GM12878 (cell line): ENCODE results near the gene POLE4. TPM values are rescaled to one million over a fixed set of nuclear protein-coding genes. Genes with fewer than 3 reads are reported as not detected.

ENCODE experiments used
- ATAC-seq: fragments of 200-7000 bp; cut with Tn5 transposase; 3 replicates; pipeline ENCODE4 v1.9.1; 2020; ENCODE audit warnings: mild to moderate bottlenecking, moderate library complexity
- BruUV-seq: library from RNA; stranded (reverse); fragments of 400-500 nt; replicated peaks from 2 replicates; lab custom pipeline; 2021; lab: Mats Ljungman, UMichigan
- CTCF ChIA-PET: fragments of 300-600 bp; sonication (Branson Sonifier 250); formaldehyde crosslinking; extraction: SDS; loops from one replicate; lab custom pipeline; 2021; ENCODE audit warnings: inconsistent platforms; lab: Yijun Ruan, JAX
- POLR2A ChIA-PET: fragments of 350-600 bp; formaldehyde crosslinking; extraction: SDS; loops from one replicate; lab custom pipeline; 2021; ENCODE audit warnings: inconsistent platforms; lab: Charles Lee
- RAD21 ChIA-PET: fragments of 300-600 bp; sonication (Branson Sonifier 250); formaldehyde crosslinking; loops from one replicate; lab custom pipeline; 2023; ENCODE audit warnings: antibody characterized with exemption; ENCODE audit not compliant: unreplicated experiment; lab: Charles Lee
- SMC1A ChIA-PET: fragments of 300-600 bp; sonication (Branson Sonifier 250); formaldehyde crosslinking; loops from one replicate; lab custom pipeline; 2023; ENCODE audit not compliant: unreplicated experiment, uncharacterized antibody; lab: Charles Lee
- DNase-seq: peaks from one replicate; pipeline ENCODE4 v3.0.0-alpha.2; 2011; ENCODE audit warnings: low read depth, low spot score
- FAIRE-seq: peaks from 3 replicates; lab custom pipeline; 2011; peaks lifted over from hg19 to GRCh38; lab: Jason Lieb, UNC
- H2AFZ ChIP-seq: 2 replicates; pipeline ENCODE4 v1.6.0; 2011; ENCODE audit warnings: low read depth, low read length, control low read depth; ENCODE audit not compliant: control insufficient read depth
- H3K27ac ChIP-seq: 2 replicates; pipeline ENCODE4 v1.5.1; 2011; ENCODE audit warnings: control low read depth; ENCODE audit not compliant: control insufficient read depth, insufficient read depth
- H3K27me3 ChIP-seq, 2 experiments: replicated peaks in 1 of 2; 2 replicates each; pipeline versions ENCODE4 v1.6.0 to v1.6.1; 2011; ENCODE audit warnings: low read length in 1 of 2; ENCODE audit not compliant: control insufficient read depth in 2 of 2, insufficient read depth in 2 of 2
- H3K36me3 ChIP-seq, 2 experiments: 2 replicates each; pipeline ENCODE4 v1.5.1; 2011; ENCODE audit warnings: low read length in 1 of 2; ENCODE audit not compliant: control insufficient read depth in 2 of 2, insufficient read depth in 2 of 2
- H3K4me1 ChIP-seq: 2 replicates; pipeline ENCODE4 v1.6.1; 2011; ENCODE audit warnings: mild to moderate bottlenecking, low read length, moderate library complexity, mixed read lengths; ENCODE audit not compliant: control insufficient read depth, insufficient read depth
- H3K4me2 ChIP-seq: 2 replicates; pipeline ENCODE4 v1.6.0; 2011; ENCODE audit warnings: control low read depth; ENCODE audit not compliant: control insufficient read depth, insufficient read depth
- H3K4me3 ChIP-seq: fragments of 200-600 bp; sonication (generic); 2 replicates; pipeline ENCODE4 v1.5.1; 2016
- H3K79me2 ChIP-seq: 2 replicates; pipeline ENCODE4 v1.6.0; 2011; ENCODE audit warnings: low read length; ENCODE audit not compliant: control insufficient read depth, insufficient read depth
- H3K9ac ChIP-seq: 2 replicates; pipeline ENCODE4 v1.8.0; 2011; ENCODE audit warnings: low read length, control low read depth, mixed read lengths; ENCODE audit not compliant: control insufficient read depth, insufficient read depth
- H3K9me3 ChIP-seq: replicated peaks from 3 replicates; pipeline ENCODE4 v1.5.1; 2011; ENCODE audit warnings: mild to moderate bottlenecking, low read length; ENCODE audit not compliant: control insufficient read depth, insufficient read depth
- H4K20me1 ChIP-seq: 2 replicates; pipeline ENCODE4 v1.6.0; 2011; ENCODE audit not compliant: control insufficient read depth, insufficient read depth
- CREB1 ChIP-seq: IDR thresholded peaks from 2 replicates; pipeline ENCODE4 v1.6.1; 2012; ENCODE audit warnings: low read depth, mild to moderate bottlenecking, inconsistent platforms
- E4F1 ChIP-seq: fragments of 450-650 bp; IDR thresholded peaks from 2 replicates; pipeline ENCODE4 v1.6.1; 2018; ENCODE audit warnings: borderline replicate concordance, mild to moderate bottlenecking; ENCODE audit not compliant: partially characterized antibody
- EED ChIP-seq: sonication (generic); IDR thresholded peaks from 2 replicates; pipeline ENCODE4 v1.6.1; 2016; ENCODE audit warnings: antibody characterized with exemption, low read depth
- NFYB ChIP-seq: IDR thresholded peaks from 2 replicates; pipeline ENCODE4 v1.6.1; 2011; ENCODE audit warnings: low read depth, mild to moderate bottlenecking, low read length, improper control_type of control experiment, moderate library complexity; ENCODE audit not compliant: insufficient read depth
- RCOR1 ChIP-seq: conservative IDR thresholded peaks from 2 replicates; pipeline ENCODE4 v1.6.1; 2012; ENCODE audit warnings: low read depth, low read length, improper control_type of control experiment
- WGBS: methylation state at CpG from one replicate; pipeline ENCODE4 v1.1.6; 2016; ENCODE audit warnings: low lambda C conversion rate; ENCODE audit not compliant: insufficient replicate concordance, insufficient coverage; ENCODE audit errors: missing lambda C conversion rate; 5-methylcytosine and 5-hydroxymethylcytosine counted together
- in situ Hi-C: fragments of 300-500 bp; cut with MboI; formaldehyde crosslinking; loops from 9 replicates; pipeline ENCODE4 v1.14.3; 2018; ENCODE audit warnings: mixed read lengths
- intact Hi-C: fragments of 100-400 bp; cut with micrococcal nuclease; formaldehyde crosslinking; loops from one replicate; pipeline ENCODE4 v1.14.2; 2022; ENCODE audit not compliant: unreplicated experiment
- polyA plus RNA-seq, 11 experiments: library from polyadenylated mRNA; depleted of rRNA in 4 of 11; unstranded in 6 of 11; stranded (reverse) in 5 of 11; fragments of >200 nt; fragmentation: Nextera tagmentation in 4 of 11; fragmentation: Illumina TruSeq in 1 of 11; extraction: Ambion mirVana in 4 of 11; extraction: Trizol in 1 of 11; gene quantifications; 1 replicate in 1 of 11; 2 replicates in 10 of 11; pipeline versions ENCODE4 v1.2.1 to v1.2.3, GENCODE V29; 2011 to 2016; ENCODE audit warnings: inconsistent platforms in 2 of 11, missing spikeins in 2 of 11, low read depth in 1 of 11
- total RNA-seq, 4 experiments: library from RNA; depleted of rRNA in 3 of 4; stranded (reverse); fragments of >200 nt in 3 of 4; fragmentation: Illumina TruSeq in 1 of 4; extraction: Trizol in 1 of 4; gene quantifications; 2 replicates each; pipeline versions ENCODE4 v1.2.1 to v1.2.3, GENCODE V29; 2013 to 2021

Gene POLE4
- total and polyA plus RNA-seq, 10 of the 15 experiments (the other 5 are each of a cell fraction or from before 2014, with no cell fraction given): 38.5 to 221 (median 66.8) TPM

GRCh38 chr2:74922592-74923227 lies 35.7 kb upstream of the POLE4 start:
- SMC1A ChIA-PET: interaction anchor here (0.9 to 1.3 kb wide), 2 partner anchors 45 to 98 kb away, joined by 3 read pairs; no protein-coding TSS in a partner anchor
- ATAC-seq: no peak
- intact Hi-C loops: loop anchor here (10.0 kb wide), 1 partner anchor 272 kb away; the partner anchor contains the start of gene TACR1

More at GRCh38 chr2:74922592-74923227, 35.7 kb upstream of the POLE4 start:
- CTCF ChIA-PET: interaction anchor here (0.6 to 1.1 kb wide), 5 partner anchors 11 to 544 kb away, joined by 3 to 4 read pairs (median 3); no protein-coding TSS in a partner anchor
- no peak for FAIRE-seq
- H3K4me1 ChIP-seq: no peaks in the 10 kb centered on the region
- no peak overlapping the region for H3K27ac ChIP-seq
- H3K27me3 ChIP-seq: no peaks in the 10 kb centered on the region
- no peak overlapping the region for H2AFZ ChIP-seq
- RAD21 ChIA-PET: interaction anchor here (1.5 kb wide), 1 partner anchor 128 kb away, joined by 3 read pairs; no protein-coding TSS in a partner anchor
- H3K36me3 ChIP-seq: no peaks in the 10 kb centered on the region
- in situ Hi-C loops: no loop called here
- 57% methylated on average over 5 of the region's 5 CpGs for WGBS
- DNase-seq: no peak
- H3K9ac ChIP-seq: no peak overlapping the region
- POLR2A ChIA-PET: interaction anchor here (0.7 kb wide), 1 partner anchor 117 kb away, joined by 3 read pairs; no protein-coding TSS in a partner anchor
- TF ChIP-seq EED (no peak), NFYB (no peak), RCOR1 (no peak), CREB1 (no peak), E4F1 (no peak)
- no TSS peak for BruUV-seq
- H3K9me3 ChIP-seq: no peaks in the 10 kb centered on the region; the same call in 2 of the 3 replicates
- no peaks in the 10 kb centered on the region for H4K20me1 ChIP-seq
- no peak overlapping the region for H3K4me3 ChIP-seq
- H3K4me2 ChIP-seq: no peak overlapping the region
- no peaks in the 10 kb centered on the region for H3K79me2 ChIP-seq
